Effector CD4-positive, alpha-beta T cell (primary cell): ENCODE measurements around the gene FAM50B.

ENCODE experiments used
- DNase-seq: peaks from one replicate; pipeline ENCODE4 v3.0.0-alpha.2; 2020

FAM50B gene

DNA sequence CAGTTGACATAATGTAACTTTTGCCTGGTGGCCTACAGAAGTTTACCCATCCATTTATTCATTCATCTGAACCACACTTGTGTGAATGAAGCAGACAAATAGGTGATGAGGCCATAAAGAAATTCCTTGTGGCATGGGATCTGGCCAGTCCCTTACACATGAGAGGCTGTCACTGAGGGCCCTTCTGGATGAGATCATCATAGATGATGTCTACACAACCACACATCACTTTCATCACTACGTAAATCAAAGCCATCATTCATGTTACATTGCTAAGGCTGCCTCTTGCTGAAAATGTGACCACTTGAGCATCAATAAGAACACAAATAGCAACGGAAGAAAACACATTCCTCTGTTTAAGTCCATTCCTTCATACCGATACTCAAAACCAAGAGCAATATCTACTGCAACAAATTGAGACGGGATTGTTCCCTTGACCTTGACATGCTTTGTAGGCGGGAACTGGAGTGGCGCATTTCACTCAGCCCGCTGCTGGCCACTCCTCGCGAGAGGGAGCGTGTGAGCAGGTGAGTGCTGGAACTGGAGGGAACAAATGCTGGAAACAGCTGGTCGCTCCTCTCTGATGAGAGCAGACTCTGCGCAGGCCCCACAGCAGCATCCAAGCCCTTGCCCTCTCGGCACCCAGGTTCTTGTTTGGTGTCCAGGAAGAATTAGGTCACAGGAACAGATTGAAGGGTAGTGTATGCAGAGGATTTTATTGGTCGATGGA, 49.3 kb downstream of the FAM50B start:
- no peak for DNase-seq

DNA sequence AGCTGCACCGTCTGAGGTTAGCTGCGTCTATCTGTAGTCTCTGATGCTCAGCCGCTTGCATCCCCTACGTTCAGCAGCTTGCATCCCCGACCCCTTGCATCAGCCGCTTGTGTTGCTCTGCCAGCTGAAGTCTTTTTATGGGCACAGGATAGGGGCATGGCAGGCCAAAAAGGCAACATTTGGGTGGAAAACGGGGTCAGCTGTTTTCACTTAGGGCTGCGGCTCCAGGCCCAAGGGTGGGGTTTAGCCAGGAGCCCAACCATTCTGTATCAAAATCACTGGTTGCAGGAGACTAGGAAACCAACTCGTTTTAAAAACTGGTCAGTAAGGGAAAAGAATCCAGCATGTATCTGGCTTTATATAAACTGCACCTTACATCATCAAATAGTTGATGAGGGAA, 49.9 kb downstream of the FAM50B start:
- DNase-seq: no peak

DNA sequence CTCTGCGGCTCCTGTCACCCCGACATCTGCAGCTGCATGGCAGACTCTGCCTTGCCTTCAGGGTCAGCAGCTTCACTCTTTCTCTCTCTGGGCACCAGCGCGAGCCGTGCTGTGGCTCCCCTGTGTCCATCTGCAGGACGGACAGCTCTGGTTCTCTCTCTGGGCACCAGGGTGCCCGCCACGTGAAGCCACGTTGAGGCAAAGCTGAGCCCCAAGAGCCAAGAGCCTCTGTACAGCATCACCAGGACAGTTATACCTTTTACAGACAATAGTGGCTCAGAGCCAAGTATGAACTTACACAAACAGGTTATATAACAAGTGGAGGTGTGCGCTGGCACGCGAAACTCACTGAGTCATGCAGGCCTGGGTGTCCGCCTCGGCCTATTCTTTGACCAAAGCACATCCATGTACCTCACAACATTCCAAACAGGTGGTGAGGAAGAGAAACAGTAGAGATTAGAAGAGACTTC, 50.8 kb downstream of the FAM50B start:
- no peak for DNase-seq
